B cell (primary cell): ENCODE data around the gene GPC5. TPM values are rescaled to one million over a fixed set of nuclear protein-coding genes. Genes with fewer than 3 reads are reported as not detected.

Experiments
- ATAC-seq: fragments of 200-7000 bp; cut with Tn5 transposase; one replicate; pipeline ENCODE4 v1.10.0; 2021; ENCODE audit warnings: low read depth, mild to moderate bottlenecking, moderate number of reproducible peaks, moderate library complexity
- CTCF ChIA-PET: fragments of 350-600 bp; sonication (Branson Sonifier 250); formaldehyde crosslinking; loops from one replicate; lab custom pipeline; 2021; ENCODE audit warnings: antibody characterized with exemption, inconsistent platforms; lab: Charles Lee
- POLR2A ChIA-PET: fragments of 350-600 bp; sonication (Branson Sonifier 250); formaldehyde crosslinking; loops from one replicate; lab custom pipeline; 2021; ENCODE audit warnings: antibody characterized with exemption; lab: Charles Lee
- DNase-seq: peaks from one replicate; pipeline ENCODE4 v3.0.0; 2013
- H2AFZ ChIP-seq: 2 replicates; pipeline ENCODE4 v1.6.1; 2012; ENCODE audit warnings: mild to moderate bottlenecking, low read depth, low read length; ENCODE audit not compliant: insufficient read depth, poor library complexity, severe bottlenecking
- H3K27ac ChIP-seq, 2 donors: 1 replicate in 1 of 2; 2 replicates in 1 of 2; pipeline ENCODE4 v1.5.1; 2012 to 2013; ENCODE audit warnings: low read length in 2 of 2, mild to moderate bottlenecking in 2 of 2, moderate library complexity in 1 of 2
- H3K27me3 ChIP-seq, 4 experiments: fragments of 200-600 bp in 1 of 4; sonication (generic) in 1 of 4; replicated peaks in 1 of 4; 1 replicate in 2 of 4; 2 replicates in 2 of 4; pipeline versions ENCODE4 v1.6.1 to v1.7.0; 2013 to 2016; ENCODE audit warnings: low read length in 3 of 4, mild to moderate bottlenecking in 2 of 4, mixed read lengths in 1 of 4, moderate library complexity in 1 of 4; ENCODE audit not compliant: insufficient read depth in 4 of 4, control insufficient read depth in 3 of 4; ENCODE audit errors: control extremely low read depth in 1 of 4
- H3K36me3 ChIP-seq, 2 experiments: replicated peaks in 1 of 2; 1 replicate in 1 of 2; 2 replicates in 1 of 2; pipeline versions ENCODE4 v1.6.1 to v1.7.1; 2013; ENCODE audit warnings: low read length in 1 of 2; ENCODE audit not compliant: insufficient read depth in 2 of 2, control insufficient read depth in 1 of 2; ENCODE audit errors: control extremely low read depth in 1 of 2, extremely low read depth in 1 of 2
- H3K4me1 ChIP-seq, 2 donors: fragments of 200-600 bp in 1 of 2; sonication (generic) in 1 of 2; 1 replicate in 1 of 2; 2 replicates in 1 of 2; pipeline versions ENCODE4 v1.5.1 to v1.6.1; 2013 to 2017; ENCODE audit warnings: low read length in 2 of 2; ENCODE audit not compliant: control insufficient read depth in 2 of 2, insufficient read depth in 2 of 2
- H3K4me2 ChIP-seq: replicated peaks from 2 replicates; pipeline ENCODE3; 2012; ENCODE audit warnings: mild to moderate bottlenecking, low read depth, low read length; ENCODE audit not compliant: poor library complexity, severe bottlenecking
- H3K4me3 ChIP-seq, 5 experiments: fragments of 200-600 bp in 1 of 5; sonication (generic) in 1 of 5; 1 replicate in 3 of 5; 2 replicates in 2 of 5; pipeline versions ENCODE4 v1.5.1 to v1.7.0; 2011 to 2016; ENCODE audit warnings: low read length in 4 of 5, mild to moderate bottlenecking in 4 of 5, low read depth in 2 of 5, control low read depth in 1 of 5, moderate library complexity in 1 of 5; ENCODE audit not compliant: insufficient read depth in 1 of 5; ENCODE audit errors: control extremely low read depth in 1 of 5, extremely low read depth in 1 of 5
- H3K79me2 ChIP-seq: fragments of 200-600 bp; sonication (generic); one replicate; pipeline ENCODE4 v1.6.0; 2016; ENCODE audit warnings: low read length; ENCODE audit not compliant: control insufficient read depth, insufficient read depth
- H3K9ac ChIP-seq: fragments of 200-600 bp; sonication (generic); 2 replicates; pipeline ENCODE4 v1.6.1; 2017; ENCODE audit warnings: mild to moderate bottlenecking, low read length, moderate library complexity
- H3K9me3 ChIP-seq, 3 donors: one replicate each; pipeline versions ENCODE4 v1.6.1 to v1.7.1; 2013; ENCODE audit warnings: low read length in 2 of 3; ENCODE audit not compliant: control insufficient read depth in 2 of 3, insufficient read depth in 1 of 3; ENCODE audit errors: control extremely low read depth in 1 of 3
- H4K20me1 ChIP-seq: 2 replicates; pipeline ENCODE4 v1.6.0; 2012; ENCODE audit warnings: mild to moderate bottlenecking, low read length; ENCODE audit not compliant: insufficient read depth, control insufficient read depth, poor library complexity, severe bottlenecking
- H3K27ac Mint-ChIP-seq: one replicate; pipeline ENCODE4 v1.8.0; 2021; ENCODE audit warnings: mixed read lengths
- H3K27me3 Mint-ChIP-seq: one replicate; pipeline ENCODE4 v1.8.0; 2021; ENCODE audit warnings: mixed read lengths
- H3K4me1 Mint-ChIP-seq: one replicate; pipeline ENCODE4 v1.8.0; 2021; ENCODE audit warnings: mixed read lengths
- H3K4me3 Mint-ChIP-seq: one replicate; pipeline ENCODE4 v1.8.0; 2021; ENCODE audit warnings: mixed read lengths
- H3K9me3 Mint-ChIP-seq: one replicate; pipeline ENCODE4 v1.8.0; 2022; ENCODE audit warnings: mixed read lengths; ENCODE audit not compliant: insufficient read depth
- CTCF ChIP-seq: fragments of 200-600 bp; IDR thresholded peaks from one replicate; pipeline ENCODE4 v1.8.0; 2022; ENCODE audit warnings: antibody characterized with exemption, mild to moderate bottlenecking
- EZH2 ChIP-seq: IDR thresholded peaks from 2 replicates; pipeline ENCODE4 v1.6.1; 2012; ENCODE audit warnings: borderline replicate concordance, low read depth, mild to moderate bottlenecking, moderate library complexity, low read length; ENCODE audit not compliant: insufficient read depth, poor library complexity, severe bottlenecking
- WGBS: methylation state at CpG from one replicate; pipeline ENCODE4 v1.1.5; 2013; ENCODE audit warnings: missing lambda C conversion rate; ENCODE audit not compliant: insufficient coverage; 5-methylcytosine and 5-hydroxymethylcytosine counted together
- intact Hi-C: fragments of 100-400 bp; cut with micrococcal nuclease; formaldehyde crosslinking; loops from one replicate; pipeline ENCODE4 v1.10.0; 2022
- polyA plus RNA-seq: library from polyadenylated mRNA; depleted of rRNA; stranded (reverse); fragments of >200 nt; gene quantifications from 2 replicates; pipeline ENCODE4 v1.2.3, GENCODE V29; 2012
- total RNA-seq, 2 donors: library from RNA; stranded (reverse); fragments of 120-200 nt in 1 of 2; gene quantifications; 1 replicate in 1 of 2; 2 replicates in 1 of 2; pipeline versions ENCODE4 v1.2.3 to v1.2.4, GENCODE V29; 2013 to 2022

The GPC5 gene
- total and polyA plus RNA-seq, 2 donors (not counting 1 experiment from before 2014, with no cell fraction given), result 0.15 to 0.30 TPM

DNA sequence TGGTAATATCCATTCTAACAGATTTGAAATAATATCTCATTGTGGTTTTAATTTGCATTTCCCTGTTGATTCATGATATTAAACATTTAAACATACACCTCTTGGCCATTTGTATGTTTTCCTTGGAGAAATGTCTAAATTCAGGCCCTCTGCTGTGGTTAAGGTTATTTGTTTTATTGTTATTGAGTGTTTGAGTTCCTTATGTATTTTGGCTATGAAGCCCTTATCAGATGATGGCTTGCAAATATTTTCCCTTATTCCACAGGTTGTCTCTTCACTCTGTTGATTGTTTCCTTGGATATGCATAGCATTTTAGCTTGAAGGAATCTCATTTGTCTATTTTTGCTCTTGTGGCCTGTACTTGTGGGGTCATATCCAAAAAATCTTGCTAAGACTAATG, 303.6 kb downstream of the GPC5 start:
- POLR2A ChIA-PET, result no interaction called here
- Histone ChIP-seq H3K27me3 (no peaks in the 10 kb centered on the region), H3K36me3 (no peaks in the 10 kb centered on the region), H4K20me1 (no peaks in the 10 kb centered on the region), H3K9ac (no peak overlapping the region), H3K4me1 (no peaks in the 10 kb centered on the region), H3K27ac (no peak overlapping the region), H2AFZ (no peak overlapping the region), H3K9me3 (peaks cover 0 to 4% (median 0%) of the 10 kb centered on the region in 3 donors), H3K79me2 (no peaks in the 10 kb centered on the region), H3K4me2 (no peak overlapping the region), H3K4me3 (no peak overlapping the region)
- intact Hi-C loops, result no loop called here
- DNase-seq, result no peak
- no peak overlapping the region for H3K27ac Mint-ChIP-seq
- TF ChIP-seq CTCF (no peak), EZH2 (no peak)
- no peak for ATAC-seq
- CTCF ChIA-PET, result no interaction called here
- no peaks in the 10 kb centered on the region for H3K4me1 Mint-ChIP-seq
- peaks cover 6% of the 10 kb centered on the region for H3K9me3 Mint-ChIP-seq
- no peak overlapping the region for H3K4me3 Mint-ChIP-seq
- no peaks in the 10 kb centered on the region for H3K27me3 Mint-ChIP-seq

DNA sequence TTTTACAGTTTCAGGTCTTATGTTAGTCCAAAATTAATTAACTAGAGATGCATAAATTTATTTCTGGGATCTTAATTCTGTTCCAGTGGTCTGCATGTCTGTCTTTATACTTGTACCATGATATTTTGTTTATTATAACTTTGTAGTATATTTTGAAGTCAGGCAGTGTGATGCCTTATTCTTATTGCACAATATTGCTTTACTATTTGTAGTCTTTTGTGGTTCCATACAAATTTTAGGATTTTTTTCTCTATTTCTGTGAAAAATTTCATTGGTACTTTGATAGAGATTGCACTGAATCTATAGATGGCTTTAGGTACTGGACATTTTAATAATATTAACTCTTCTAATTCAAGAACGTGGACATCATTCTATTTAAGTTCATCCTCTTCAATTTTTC, 304.0 kb downstream of the GPC5 start:
- intact Hi-C loops, result no loop called here
- ChIA-PET POLR2A (no interaction called here), CTCF (no interaction called here)
- H3K4me3 Mint-ChIP-seq, result no peak overlapping the region
- Histone ChIP-seq H3K27ac (no peak overlapping the region), H3K4me1 (no peaks in the 10 kb centered on the region), H3K27me3 (no peaks in the 10 kb centered on the region), H3K4me2 (no peak overlapping the region), H3K9me3 (peaks cover 0 to 4% (median 0%) of the 10 kb centered on the region in 3 donors), H3K9ac (no peak overlapping the region), H4K20me1 (no peaks in the 10 kb centered on the region), H3K4me3 (no peak overlapping the region), H3K79me2 (no peaks in the 10 kb centered on the region), H3K36me3 (no peaks in the 10 kb centered on the region), H2AFZ (no peak overlapping the region)
- no peak overlapping the region for H3K27ac Mint-ChIP-seq
- peaks cover 6% of the 10 kb centered on the region for H3K9me3 Mint-ChIP-seq
- WGBS, result no CpG with 5 or more reads among the region's 1 CpG
- H3K4me1 Mint-ChIP-seq, result no peaks in the 10 kb centered on the region
- TF ChIP-seq CTCF (no peak), EZH2 (no peak)
- ATAC-seq, result no peak
- no peaks in the 10 kb centered on the region for H3K27me3 Mint-ChIP-seq
- DNase-seq, result no peak
